ENCODE results near the gene SRGAP1. TPM values are rescaled to one million over a fixed set of nuclear protein-coding genes. Genes with fewer than 3 reads are reported as not detected.

The SRGAP1 gene
- total and polyA plus RNA-seq, 2 of the 8 experiments (the other 6 are each of a cell fraction or from before 2014, with no cell fraction given) = 3.2 to 7.3 TPM

- TF ChIP-seq CTCF (IDR thresholded peaks at IDR 0.05; ENCODE audit: control extremely low read depth in 1 of 3, insufficient read depth in 1 of 3, low read depth in 1 of 3, low read length in 3 of 3) (no peak), SP4 (IDR thresholded peaks at IDR 0.05; ENCODE audit: low read length) (no peak), CHD1 (IDR thresholded peaks at IDR 0.05; ENCODE audit: low read depth, low read length) (no peak), E2F6 (IDR thresholded peaks at IDR 0.05) (no peak)
Observed at GRCh38 chr12:64147875-64148274, 303.4 kb downstream of the SRGAP1 start (continued).
